Measurements from ENCODE around the gene ACOT7.

The ACOT7 gene

GRCh38 chr1:6338695-6339094 lies 54.9 kb downstream of the ACOT7 start:
- no peak for DNase-seq

GRCh38 chr1:6336776-6337622 lies 56.6 kb downstream of the ACOT7 start:
- no peak for DNase-seq

- DNase-seq, result no peak
Measured at GRCh38 chr1:6334261-6334993, 59.1 kb downstream of the ACOT7 start.

GRCh38 chr1:6332821-6333220 lies 60.7 kb downstream of the ACOT7 start:
- DNase-seq, result no peak

- no peak for DNase-seq
Measured at GRCh38 chr1:6331543-6332273, 61.9 kb downstream of the ACOT7 start.

GRCh38 chr1:6330410-6330911 lies 63.1 kb downstream of the ACOT7 start:
- no peak for DNase-seq

- DNase-seq, result no peak
Measured at GRCh38 chr1:6329851-6330250, 63.7 kb downstream of the ACOT7 start.

- no peak for DNase-seq
Measured at GRCh38 chr1:6329396-6329795, 64.2 kb downstream of the ACOT7 start.

- no peak for DNase-seq
Measured at GRCh38 chr1:6328696-6329095, 64.9 kb downstream of the ACOT7 start.

GRCh38 chr1:6328091-6328490 lies 65.5 kb downstream of the ACOT7 start:
- DNase-seq, result no peak

- no peak for DNase-seq
Measured at GRCh38 chr1:6325482-6325881, 68.1 kb downstream of the ACOT7 start.

- DNase-seq, result no peak
Measured at GRCh38 chr1:6322161-6322560, 71.4 kb downstream of the ACOT7 start.

GRCh38 chr1:6321205-6321604 lies 72.4 kb downstream of the ACOT7 start:
- no peak for DNase-seq

- DNase-seq, result no peak
Measured at GRCh38 chr1:6317098-6317760, 76.3 kb downstream of the ACOT7 start.

GRCh38 chr1:6316240-6317097 lies 77.1 kb downstream of the ACOT7 start:
- DNase-seq, result no peak

- DNase-seq, result no peak
Measured at GRCh38 chr1:6314503-6314902, 79.1 kb downstream of the ACOT7 start.

- DNase-seq, result no peak
Measured at GRCh38 chr1:6313393-6314200, 80.0 kb downstream of the ACOT7 start.

GRCh38 chr1:6310116-6310848 lies 83.3 kb downstream of the ACOT7 start:
- no peak for DNase-seq

- DNase-seq, result no peak
Measured at GRCh38 chr1:6309564-6309963, 84.0 kb downstream of the ACOT7 start.

- DNase-seq, result no peak
Measured at GRCh38 chr1:6308449-6308848, 85.1 kb downstream of the ACOT7 start.

Data from stimulated activated CD4-positive, alpha-beta T cell treated with anti-CD3 and anti-CD28 coated beads, Interleukin-15, amount 100 ng/mL, for 24 hours (primary cell).